ENCODE measurements around the gene PIP5K1B.
"Not testable (repeated sequence)": the region's sequence is repeated elsewhere in the genome, so short reads cannot be mapped to it uniquely, and the experiment has no call there.

PIP5K1B gene

GRCh38 chr9:68694125-68694524, 10.9 kb upstream of the PIP5K1B start:
- H3K4me3 ChIP-seq (IDR thresholded peaks at IDR 0.05; ENCODE audit: insufficient read depth, low read depth, low read length) = no peak overlapping the region
- H3K79me2 ChIP-seq (ENCODE audit: insufficient read depth, low read depth) = no peaks in the 10 kb centered on the region
- H4K20me1 ChIP-seq (ENCODE audit: insufficient read depth) = no peaks in the 10 kb centered on the region
- H3K27me3 ChIP-seq (ENCODE audit: insufficient read depth, low read depth) = no peaks in the 10 kb centered on the region
- no peaks in the 10 kb centered on the region for H3K36me3 ChIP-seq (ENCODE audit: insufficient read depth)
- no peak overlapping the region for H2AFZ ChIP-seq (ENCODE audit: low read depth)
- no peak overlapping the region for H3K9ac ChIP-seq
- TF ChIP-seq, protein P1, sequence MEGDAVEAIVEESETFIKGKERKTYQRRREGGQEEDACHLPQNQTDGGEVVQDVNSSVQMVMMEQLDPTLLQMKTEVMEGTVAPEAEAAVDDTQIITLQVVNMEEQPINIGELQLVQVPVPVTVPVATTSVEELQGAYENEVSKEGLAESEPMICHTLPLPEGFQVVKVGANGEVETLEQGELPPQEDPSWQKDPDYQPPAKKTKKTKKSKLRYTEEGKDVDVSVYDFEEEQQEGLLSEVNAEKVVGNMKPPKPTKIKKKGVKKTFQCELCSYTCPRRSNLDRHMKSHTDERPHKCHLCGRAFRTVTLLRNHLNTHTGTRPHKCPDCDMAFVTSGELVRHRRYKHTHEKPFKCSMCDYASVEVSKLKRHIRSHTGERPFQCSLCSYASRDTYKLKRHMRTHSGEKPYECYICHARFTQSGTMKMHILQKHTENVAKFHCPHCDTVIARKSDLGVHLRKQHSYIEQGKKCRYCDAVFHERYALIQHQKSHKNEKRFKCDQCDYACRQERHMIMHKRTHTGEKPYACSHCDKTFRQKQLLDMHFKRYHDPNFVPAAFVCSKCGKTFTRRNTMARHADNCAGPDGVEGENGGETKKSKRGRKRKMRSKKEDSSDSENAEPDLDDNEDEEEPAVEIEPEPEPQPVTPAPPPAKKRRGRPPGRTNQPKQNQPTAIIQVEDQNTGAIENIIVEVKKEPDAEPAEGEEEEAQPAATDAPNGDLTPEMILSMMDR (conservative IDR thresholded peaks at IDR 0.05; ENCODE audit: low read depth, low read length) = no peak
- peaks cover 3% of the 10 kb centered on the region for H3K4me1 ChIP-seq (ENCODE audit: low read depth, poor library complexity, severe bottlenecking)
- H3K4me2 ChIP-seq = no peak overlapping the region
- H3K27ac ChIP-seq = no peak overlapping the region

GRCh38 chr9:68697851-68698250, 7.2 kb upstream of the PIP5K1B start:
- H3K79me2 ChIP-seq (ENCODE audit: insufficient read depth, low read depth) = no peaks in the 10 kb centered on the region
- no peaks in the 10 kb centered on the region for H3K36me3 ChIP-seq (ENCODE audit: insufficient read depth)
- no peak overlapping the region for H3K4me3 ChIP-seq (IDR thresholded peaks at IDR 0.05; ENCODE audit: insufficient read depth, low read depth, low read length)
- no peak overlapping the region for H3K27ac ChIP-seq
- no peaks in the 10 kb centered on the region for H3K27me3 ChIP-seq (ENCODE audit: insufficient read depth, low read depth)
- TF ChIP-seq, protein P1 (conservative IDR thresholded peaks at IDR 0.05; ENCODE audit: low read depth, low read length) = no peak
- H2AFZ ChIP-seq (ENCODE audit: low read depth) = no peak overlapping the region
- no peak overlapping the region for H3K4me2 ChIP-seq
- no peaks in the 10 kb centered on the region for H4K20me1 ChIP-seq (ENCODE audit: insufficient read depth)
- H3K9ac ChIP-seq = no peak overlapping the region
- H3K4me1 ChIP-seq (ENCODE audit: low read depth, poor library complexity, severe bottlenecking) = no peaks in the 10 kb centered on the region

DNA sequence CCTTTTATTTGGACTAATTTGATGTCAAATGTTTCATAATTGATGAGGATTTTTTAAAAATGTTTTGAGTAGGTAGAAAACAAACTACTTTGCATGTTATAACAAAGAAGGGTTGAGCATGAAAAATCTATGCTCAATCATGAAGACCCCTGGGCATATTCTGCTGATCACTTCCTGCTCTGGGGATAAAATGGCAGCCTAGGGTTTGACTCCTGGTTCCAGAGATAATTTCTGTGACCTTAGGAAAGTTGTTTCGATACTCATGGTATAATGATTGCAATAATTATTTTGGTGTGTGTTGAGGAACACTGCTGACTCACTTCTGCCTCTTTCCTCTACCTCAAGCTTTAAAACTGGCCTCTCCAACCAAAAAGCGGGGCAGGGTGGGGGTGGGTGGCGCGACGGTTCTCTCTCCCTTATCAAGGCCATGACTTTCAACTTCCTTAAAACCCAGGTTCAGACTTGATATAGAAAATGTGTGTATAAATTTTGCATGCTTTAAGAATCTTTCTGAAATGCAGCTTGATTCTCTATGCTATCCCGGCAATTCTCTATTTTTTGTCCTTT, 6.0 kb upstream of the PIP5K1B start:
- no peak overlapping the region for H3K4me3 ChIP-seq (IDR thresholded peaks at IDR 0.05; ENCODE audit: insufficient read depth, low read depth, low read length)
- H3K9ac ChIP-seq = no peak overlapping the region
- H3K79me2 ChIP-seq (ENCODE audit: insufficient read depth, low read depth) = no peaks in the 10 kb centered on the region
- H3K4me2 ChIP-seq = no peak overlapping the region
- peaks cover 4% of the 10 kb centered on the region for H3K4me1 ChIP-seq (ENCODE audit: low read depth, poor library complexity, severe bottlenecking)
- H3K27ac ChIP-seq = no peak overlapping the region
- no peaks in the 10 kb centered on the region for H3K27me3 ChIP-seq (ENCODE audit: insufficient read depth, low read depth)
- no peak overlapping the region for H2AFZ ChIP-seq (ENCODE audit: low read depth)
- TF ChIP-seq, protein P1 (conservative IDR thresholded peaks at IDR 0.05; ENCODE audit: low read depth, low read length) = no peak
- H3K36me3 ChIP-seq (ENCODE audit: insufficient read depth) = no peaks in the 10 kb centered on the region
- H4K20me1 ChIP-seq (ENCODE audit: insufficient read depth) = no peaks in the 10 kb centered on the region

DNA sequence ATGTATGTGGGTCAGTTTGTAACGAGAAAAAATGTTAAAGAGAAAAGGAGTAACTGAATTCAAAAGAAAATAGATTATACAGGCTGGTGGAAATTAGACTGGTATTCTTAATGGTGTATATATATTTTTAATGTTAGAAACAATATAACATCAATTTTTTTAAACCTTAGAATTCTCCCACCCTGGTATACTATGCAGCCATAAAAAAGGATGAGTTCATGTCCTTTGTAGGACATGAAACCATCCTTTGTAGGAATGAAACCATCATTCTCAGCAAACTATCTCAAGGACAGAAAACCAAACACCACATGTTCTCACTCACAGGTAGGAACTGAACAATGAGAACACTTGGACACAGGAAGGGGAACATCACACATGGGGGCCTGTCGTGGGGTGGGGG, 5.4 kb upstream of the PIP5K1B start:
- H3K27ac ChIP-seq; H3K4me3 ChIP-seq (IDR thresholded peaks at IDR 0.05; ENCODE audit: insufficient read depth, low read depth, low read length); H2AFZ ChIP-seq (ENCODE audit: low read depth); H3K27me3 ChIP-seq (ENCODE audit: insufficient read depth, low read depth); H3K79me2 ChIP-seq (ENCODE audit: insufficient read depth, low read depth); H3K4me2 ChIP-seq; H3K4me1 ChIP-seq (ENCODE audit: low read depth, poor library complexity, severe bottlenecking); H4K20me1 ChIP-seq (ENCODE audit: insufficient read depth); H3K9ac ChIP-seq; H3K36me3 ChIP-seq (ENCODE audit: insufficient read depth): not testable (repeated sequence)

DNA sequence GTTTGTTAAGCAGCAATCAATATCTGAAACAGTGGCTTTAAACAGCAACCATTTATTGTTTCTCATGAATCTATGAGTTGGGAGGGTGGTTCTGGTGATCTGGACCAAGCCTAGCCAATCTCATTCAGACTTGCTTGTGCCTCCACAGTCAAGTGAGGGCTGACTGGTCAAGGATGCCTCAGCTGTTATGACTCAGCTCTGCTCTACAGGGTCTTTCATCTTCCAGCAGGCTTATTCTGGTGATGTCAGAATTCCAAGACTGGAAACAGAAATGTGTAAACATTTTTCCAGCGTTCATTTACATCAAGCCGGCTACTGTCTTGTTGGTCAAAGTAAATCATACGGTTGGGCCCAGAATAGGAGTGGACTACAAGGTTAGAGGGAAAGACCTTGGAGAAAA, 2.5 kb upstream of the PIP5K1B start:
- H3K27me3 ChIP-seq (ENCODE audit: insufficient read depth, low read depth) = no peaks in the 10 kb centered on the region

More for the DNA sequence above, 2.5 kb upstream of the PIP5K1B start:
- Histone ChIP-seq H3K79me2 (ENCODE audit: insufficient read depth, low read depth) (no peaks in the 10 kb centered on the region; the same call in 1 of the 2 replicates), H3K36me3 (ENCODE audit: insufficient read depth) (no peaks in the 10 kb centered on the region), H3K4me3 (IDR thresholded peaks at IDR 0.05; ENCODE audit: insufficient read depth, low read depth, low read length) (no peak overlapping the region), H3K27ac (no peak overlapping the region), H4K20me1 (ENCODE audit: insufficient read depth) (no peaks in the 10 kb centered on the region), H3K9ac (no peak overlapping the region), H3K4me2 (no peak overlapping the region), H3K4me1 (ENCODE audit: low read depth, poor library complexity, severe bottlenecking) (peaks cover 23% of the 10 kb centered on the region), H2AFZ (ENCODE audit: low read depth) (no peak overlapping the region)
- TF ChIP-seq, protein P1 (conservative IDR thresholded peaks at IDR 0.05; ENCODE audit: low read depth, low read length) = no peak
